ENCODE results near the gene ACOT4.
A peak's percentile ranks its signal among the peaks of the same experiment; 100 is the strongest.
"Not testable (repeated sequence)": the region's sequence is repeated elsewhere in the genome, so short reads cannot be mapped to it uniquely, and the experiment has no call there.

Gene ACOT4

GRCh38 chr14:73582102-73582979 lies 9.3 kb upstream of the ACOT4 start:
- peak; percentile 34 to 63 (median 60) for DNase-seq

GRCh38 chr14:73588695-73589094 lies 3.0 kb upstream of the ACOT4 start:
- no peak for DNase-seq

- DNase-seq, result no peak
Measured at GRCh38 chr14:73589116-73589515, 2.6 kb upstream of the ACOT4 start.

- DNase-seq, result not testable (repeated sequence)
Measured at GRCh38 chr14:73590673-73591004, 1.0 kb upstream of the ACOT4 start.

GRCh38 chr14:73594491-73594890 lies 2.8 kb downstream of the ACOT4 start:
- no peak for DNase-seq

- DNase-seq, result no peak
Measured at GRCh38 chr14:73599499-73599898, 7.8 kb downstream of the ACOT4 start.

- DNase-seq, result no peak
Measured at GRCh38 chr14:73602994-73603393, 11.3 kb downstream of the ACOT4 start.

- no peak for DNase-seq
Measured at GRCh38 chr14:73606271-73606670, 14.6 kb downstream of the ACOT4 start.

GRCh38 chr14:73607241-73607640 lies 15.6 kb downstream of the ACOT4 start:
- DNase-seq, result no peak

GRCh38 chr14:73610687-73611086 lies 19.0 kb downstream of the ACOT4 start:
- no peak for DNase-seq

- peak; percentile 62 to 87 (median 78) for DNase-seq
Measured at GRCh38 chr14:73612339-73613045, 20.8 kb downstream of the ACOT4 start, which contains the start of gene ACOT6. Gene ACOT6, plus strand, starts transcription at chr14:73612517. Its CDS starts 55 bp downstream, at chr14:73612572.

- peak in 1 of 4 experiments; percentile 13 for DNase-seq
Measured at GRCh38 chr14:73613046-73613383, 21.3 kb downstream of the ACOT4 start.

GRCh38 chr14:73613419-73613963 lies 21.8 kb downstream of the ACOT4 start:
- DNase-seq, result no peak

- no peak for DNase-seq
Measured at GRCh38 chr14:73616831-73617230, 25.2 kb downstream of the ACOT4 start.

- DNase-seq, result no peak
Measured at GRCh38 chr14:73619524-73619923, 27.9 kb downstream of the ACOT4 start.

- peak in 3 of 4 experiments; percentile 8 to 14 (median 13) for DNase-seq
Measured at GRCh38 chr14:73620268-73620667, 28.6 kb downstream of the ACOT4 start.

GRCh38 chr14:73623504-73624054 lies 31.9 kb downstream of the ACOT4 start:
- peak; percentile 8 to 50 (median 41) for DNase-seq

- no peak for DNase-seq
Measured at GRCh38 chr14:73625706-73626105, 34.0 kb downstream of the ACOT4 start.

GRCh38 chr14:73627151-73627558 lies 35.5 kb downstream of the ACOT4 start:
- peak; percentile 66 to 90 (median 74) for DNase-seq

- DNase-seq, result no peak
Measured at GRCh38 chr14:73630009-73630780, 38.5 kb downstream of the ACOT4 start.

GRCh38 chr14:73633116-73634010 lies 41.7 kb downstream of the ACOT4 start:
- DNase-seq, result peak; percentile 77 to 84 (median 78)

Measured in suppressor macrophage (primary cell).